AG10803 (cell line): ENCODE data around the gene ITCH.
"Not testable (repeated sequence)": the region's sequence is repeated elsewhere in the genome, so short reads cannot be mapped to it uniquely, and the experiment has no call there.

ENCODE experiments used
- DNase-seq: peaks from one replicate; pipeline ENCODE4 v3.0.0; 2010; ENCODE audit warnings: low read depth
- H3K4me3 ChIP-seq: 2 replicates; pipeline ENCODE4 v1.5.1; 2011; ENCODE audit warnings: mild to moderate bottlenecking, low read length, control low read depth
- TF ChIP-seq, protein P1 (sequence below): conservative IDR thresholded peaks from 2 replicates; pipeline ENCODE4 v1.5.1; 2011; ENCODE audit warnings: mild to moderate bottlenecking, low read length, control low read depth, inconsistent platforms

The ITCH gene

DNA sequence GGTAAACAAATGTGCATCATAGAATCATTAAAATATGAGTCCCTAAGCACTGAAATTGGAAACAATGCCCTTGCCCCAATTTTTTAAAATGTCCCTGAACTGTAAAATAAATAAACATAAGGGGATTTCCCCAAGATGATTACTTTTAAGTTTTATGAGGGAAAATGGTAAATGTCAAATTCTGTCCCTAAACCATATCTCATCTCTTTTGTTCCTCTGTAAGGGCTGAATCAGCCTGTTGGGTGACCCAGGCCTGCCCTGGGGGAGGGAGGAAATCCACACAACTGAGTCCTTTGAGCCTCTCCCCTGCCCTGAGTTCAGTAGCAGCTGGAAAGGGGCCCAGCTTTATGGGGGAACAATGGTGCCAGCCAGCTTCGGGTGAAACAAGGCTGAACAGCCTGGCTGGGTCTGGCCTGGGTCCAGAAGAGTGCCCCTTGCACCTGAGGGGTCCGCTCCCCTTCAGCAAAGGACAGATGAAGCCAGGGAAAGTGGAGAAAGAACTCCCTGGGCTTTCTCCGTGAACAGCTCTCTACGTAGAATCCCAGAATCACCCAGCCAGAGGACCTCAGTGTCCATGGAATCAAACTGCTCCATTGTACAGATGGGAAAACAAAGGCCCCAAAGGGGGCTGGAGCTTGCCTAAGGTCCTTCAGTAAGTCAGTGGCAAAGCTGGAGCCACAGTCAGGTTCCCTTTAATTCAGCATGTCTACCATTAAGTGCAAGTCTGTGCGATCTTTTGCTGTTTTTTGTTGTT, 28.2 kb upstream of the ITCH start:
- TF ChIP-seq, protein P1, sequence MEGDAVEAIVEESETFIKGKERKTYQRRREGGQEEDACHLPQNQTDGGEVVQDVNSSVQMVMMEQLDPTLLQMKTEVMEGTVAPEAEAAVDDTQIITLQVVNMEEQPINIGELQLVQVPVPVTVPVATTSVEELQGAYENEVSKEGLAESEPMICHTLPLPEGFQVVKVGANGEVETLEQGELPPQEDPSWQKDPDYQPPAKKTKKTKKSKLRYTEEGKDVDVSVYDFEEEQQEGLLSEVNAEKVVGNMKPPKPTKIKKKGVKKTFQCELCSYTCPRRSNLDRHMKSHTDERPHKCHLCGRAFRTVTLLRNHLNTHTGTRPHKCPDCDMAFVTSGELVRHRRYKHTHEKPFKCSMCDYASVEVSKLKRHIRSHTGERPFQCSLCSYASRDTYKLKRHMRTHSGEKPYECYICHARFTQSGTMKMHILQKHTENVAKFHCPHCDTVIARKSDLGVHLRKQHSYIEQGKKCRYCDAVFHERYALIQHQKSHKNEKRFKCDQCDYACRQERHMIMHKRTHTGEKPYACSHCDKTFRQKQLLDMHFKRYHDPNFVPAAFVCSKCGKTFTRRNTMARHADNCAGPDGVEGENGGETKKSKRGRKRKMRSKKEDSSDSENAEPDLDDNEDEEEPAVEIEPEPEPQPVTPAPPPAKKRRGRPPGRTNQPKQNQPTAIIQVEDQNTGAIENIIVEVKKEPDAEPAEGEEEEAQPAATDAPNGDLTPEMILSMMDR, result no peak
- no peak for DNase-seq

DNA sequence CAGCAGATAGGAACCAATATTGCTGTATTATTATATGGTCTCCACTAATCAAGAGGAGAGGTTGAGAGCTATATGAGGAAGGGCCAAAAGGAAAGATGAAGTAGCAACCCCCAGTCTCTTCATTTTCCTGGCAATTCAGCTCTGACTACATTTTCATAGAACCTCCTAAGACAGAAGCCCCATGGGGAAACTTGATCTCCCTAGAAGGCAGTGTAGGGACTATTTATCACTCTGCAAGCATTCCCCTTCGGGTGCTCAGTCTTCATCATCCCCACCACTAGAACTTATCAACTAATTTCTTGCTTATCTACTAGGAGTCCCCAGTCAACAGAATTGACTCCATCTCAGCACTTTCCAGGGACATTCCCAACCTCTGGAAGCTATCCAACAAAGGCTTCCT, 25.5 kb upstream of the ITCH start:
- no peak for DNase-seq
- TF ChIP-seq, protein P1, result no peak
- H3K4me3 ChIP-seq, result no peak overlapping the region

More for the DNA sequence above, 28.2 kb upstream of the ITCH start:
- no peak overlapping the region for H3K4me3 ChIP-seq

DNA sequence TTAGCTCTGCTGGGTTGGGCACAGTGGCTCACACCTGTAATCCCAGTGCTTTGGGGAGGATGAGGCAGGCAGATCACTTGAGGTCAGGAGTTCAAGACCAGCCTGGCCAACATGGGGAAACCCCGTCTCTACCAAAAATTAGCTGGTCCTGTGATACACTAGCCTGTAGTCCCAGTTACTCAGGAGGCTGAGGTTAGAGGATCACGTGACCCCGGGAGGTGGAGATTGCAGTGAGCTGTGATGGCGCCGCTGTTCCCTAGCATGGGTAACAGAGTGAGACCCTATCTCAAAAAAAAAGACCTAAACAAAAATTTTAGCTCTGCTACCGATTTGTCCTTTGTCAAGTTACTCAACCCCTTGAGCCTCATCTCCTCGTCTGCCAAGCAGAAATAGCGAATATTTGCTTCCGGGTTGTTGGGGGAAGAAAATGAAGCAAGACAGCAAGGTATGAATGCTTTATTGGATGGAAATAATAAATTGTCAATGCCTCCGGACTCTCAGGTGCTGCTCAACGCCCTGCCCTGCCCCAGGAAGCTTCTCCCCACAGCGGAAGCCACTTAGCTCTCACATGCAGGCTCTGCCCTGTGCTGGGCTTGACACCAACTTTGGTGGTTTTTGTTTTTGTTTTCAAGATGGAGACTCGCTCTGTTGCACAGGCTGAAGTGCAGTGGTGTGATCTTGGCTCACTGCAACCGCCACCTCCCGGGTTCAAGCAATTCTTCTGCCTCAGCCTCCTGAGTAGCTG, 24.9 kb upstream of the ITCH start:
- no peak for DNase-seq
- TF ChIP-seq, protein P1, result no peak
- no peak overlapping the region for H3K4me3 ChIP-seq

DNA sequence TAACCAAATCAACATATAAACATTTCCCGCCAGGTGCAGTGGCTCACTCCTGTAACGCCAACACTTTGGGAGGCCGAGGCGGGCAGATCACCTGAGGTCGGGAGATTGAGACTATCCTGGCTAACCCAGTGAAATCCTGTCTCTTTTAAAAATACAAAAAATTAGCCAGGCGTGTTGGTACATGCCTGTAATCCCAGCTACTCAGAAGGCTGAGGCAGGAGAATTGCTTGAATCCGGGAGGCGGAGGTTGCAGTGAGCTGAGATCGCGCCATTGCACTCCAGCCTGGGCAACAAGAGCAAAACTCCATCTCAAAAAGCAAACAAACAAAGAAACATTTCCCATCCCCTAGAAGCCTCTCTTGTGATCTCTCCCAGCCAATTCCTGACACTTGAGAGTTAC, 22.3 kb upstream of the ITCH start:
- not testable (repeated sequence) for H3K4me3 ChIP-seq, DNase-seq

DNA sequence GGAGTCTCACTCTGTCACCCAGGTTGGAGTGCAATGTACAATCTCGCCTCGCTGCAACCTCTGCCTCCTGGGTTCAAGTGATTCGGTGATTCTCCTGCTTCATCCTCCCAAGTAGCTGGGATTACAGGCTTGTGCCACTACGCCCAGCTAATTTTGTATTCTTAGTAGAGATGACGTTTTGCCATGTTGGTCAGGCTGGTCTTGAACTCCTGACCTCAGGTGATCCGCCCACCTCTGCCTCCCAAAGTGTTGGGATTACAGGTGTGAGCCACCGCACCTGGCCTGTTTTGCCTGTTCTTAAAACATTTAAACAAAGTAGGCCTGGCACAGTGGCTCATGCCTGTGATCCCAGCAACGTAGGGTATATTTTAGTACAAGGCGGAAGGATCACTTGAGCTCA, 21.9 kb upstream of the ITCH start:
- H3K4me3 ChIP-seq, DNase-seq: not testable (repeated sequence)

DNA sequence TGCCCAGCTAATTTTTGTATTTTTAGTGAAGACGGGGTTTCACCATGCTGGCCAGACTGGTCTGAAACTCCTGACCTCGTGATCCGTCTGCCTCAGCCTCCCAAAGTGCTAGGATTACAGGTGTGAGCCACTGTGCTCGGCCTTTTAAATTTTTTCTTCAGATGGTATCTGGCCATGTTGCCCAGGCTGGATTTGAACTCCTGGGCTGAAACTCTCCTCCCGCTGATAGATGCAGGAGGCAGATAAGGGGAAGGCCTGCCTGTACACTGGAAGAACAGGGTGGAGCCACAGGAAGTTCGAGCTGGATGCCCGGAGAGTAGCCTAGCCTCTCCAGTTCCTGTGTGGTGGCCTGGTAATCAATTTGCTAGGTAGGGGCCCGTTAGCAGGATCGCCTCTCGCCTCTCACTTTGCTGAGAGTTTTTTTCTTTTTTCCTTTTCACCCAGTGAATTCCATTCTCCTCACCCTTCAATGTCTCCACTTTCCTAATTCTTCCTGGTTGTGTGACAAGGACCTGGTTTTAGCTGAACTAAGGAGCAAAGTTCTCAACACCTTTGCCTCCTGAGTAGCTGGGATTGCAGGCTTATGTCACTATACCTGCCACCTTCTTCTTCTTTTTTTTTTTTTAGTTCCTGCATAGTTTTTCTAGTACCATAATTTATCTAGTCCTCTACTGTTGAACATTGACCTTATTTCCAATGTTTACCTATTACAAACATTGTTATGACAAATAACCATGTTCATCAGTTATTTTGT, 19.4 kb upstream of the ITCH start:
- TF ChIP-seq, protein P1, result no peak
- no peak for DNase-seq
- H3K4me3 ChIP-seq, result no peak overlapping the region

DNA sequence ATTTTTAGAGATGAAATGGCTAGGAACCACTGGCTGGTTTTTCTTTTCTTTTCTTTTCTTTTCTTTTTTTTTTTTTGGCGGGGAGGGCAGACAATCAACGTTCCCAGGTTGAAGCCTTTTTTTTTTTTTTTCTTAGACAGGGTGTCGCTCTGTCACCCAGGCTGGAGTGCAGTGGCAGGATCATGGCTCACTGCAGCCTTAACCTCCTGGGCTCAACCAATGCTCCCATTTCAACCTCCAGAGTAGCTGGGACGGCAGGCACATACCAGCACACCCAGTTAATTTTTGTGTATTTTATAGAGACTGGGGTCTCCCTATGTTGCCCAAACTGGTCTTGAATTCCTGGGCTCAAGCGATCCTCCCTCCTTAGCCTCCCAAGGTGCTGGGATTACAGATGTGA, 18.8 kb upstream of the ITCH start:
- TF ChIP-seq, protein P1, result no peak
- DNase-seq, result no peak
- H3K4me3 ChIP-seq, result no peak overlapping the region

DNA sequence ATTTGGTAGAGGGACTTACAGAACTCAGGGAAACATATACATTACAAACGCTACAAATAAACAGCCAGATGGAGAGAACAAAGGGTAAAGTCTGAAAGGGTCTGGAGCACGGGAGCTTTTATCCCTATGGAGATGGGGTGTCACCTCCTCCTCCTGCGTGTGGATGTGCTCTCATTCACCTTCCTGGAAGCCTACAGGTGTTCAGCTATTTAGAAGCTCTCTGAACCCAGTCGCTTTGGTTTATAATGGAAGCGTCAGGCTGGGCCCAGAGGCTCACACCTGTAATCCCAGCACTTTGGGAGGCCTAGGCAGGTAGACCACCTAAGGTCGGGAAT, 17.7 kb upstream of the ITCH start:
- TF ChIP-seq, protein P1, result no peak
- DNase-seq, result no peak
- no peak overlapping the region for H3K4me3 ChIP-seq

DNA sequence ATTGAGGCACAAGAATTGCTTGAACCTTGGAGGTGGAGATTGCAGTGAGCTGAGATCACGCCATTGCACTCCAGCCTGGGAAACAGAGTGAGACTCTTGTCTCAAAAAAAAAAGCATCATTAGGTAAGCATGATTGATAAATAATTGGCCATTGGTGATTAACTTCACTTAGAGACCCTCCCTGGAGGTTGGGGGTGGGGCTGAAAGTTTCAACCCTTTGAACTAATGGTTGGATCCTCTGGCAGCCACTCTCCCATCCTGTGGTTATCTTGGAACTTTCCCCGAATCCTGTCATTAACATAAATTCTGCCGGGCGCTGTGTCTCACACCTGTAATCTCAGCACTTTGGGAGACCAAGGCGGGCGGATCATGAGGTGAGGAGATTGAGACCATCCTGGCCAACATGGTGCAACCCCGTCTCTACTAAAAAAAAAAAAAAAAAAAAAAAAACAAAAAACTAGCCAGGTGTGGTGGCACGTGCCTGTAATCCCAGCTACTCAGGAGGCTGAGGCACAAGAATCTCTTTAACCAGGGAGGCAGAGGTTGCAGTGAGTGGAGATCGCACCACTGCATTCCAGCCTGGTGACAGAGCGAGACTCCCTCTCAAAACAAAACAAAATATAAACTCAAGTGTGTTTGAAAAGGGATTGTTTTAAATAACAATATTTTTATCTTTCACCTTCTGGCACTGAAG, 17.1 kb upstream of the ITCH start:
- DNase-seq, H3K4me3 ChIP-seq: not testable (repeated sequence)

DNA sequence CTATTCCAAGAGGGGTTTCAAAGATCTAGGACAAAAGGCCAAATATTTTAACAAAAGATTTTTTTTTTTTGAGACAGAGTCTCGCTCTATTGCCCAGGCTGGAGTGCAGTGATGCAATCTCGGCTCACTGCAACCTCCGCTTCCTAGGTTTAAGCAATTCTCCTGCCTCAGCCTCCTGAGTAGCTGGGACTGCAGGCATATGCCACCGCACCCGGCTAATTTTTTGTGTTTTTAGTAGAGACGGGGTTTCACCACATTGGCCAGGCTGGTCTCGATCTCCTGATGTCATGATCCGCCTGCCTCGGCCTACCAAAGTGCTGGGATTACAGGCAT, 16.6 kb upstream of the ITCH start:
- not testable (repeated sequence) for DNase-seq, H3K4me3 ChIP-seq
